AG04450 (cell line): ENCODE measurements around the gene SPINK7. TPM values are rescaled to one million over a fixed set of nuclear protein-coding genes. Genes with fewer than 3 reads are reported as not detected.

Source experiments
- polyA plus RNA-seq: library from polyadenylated mRNA; depleted of rRNA; stranded (reverse); fragments of >200 nt; gene quantifications from 2 replicates; pipeline ENCODE4 v1.2.3, GENCODE V29; 2011; rRNA removed

SPINK7 gene
- polyA plus RNA-seq, 1 experiment, result not detected

Other genes starting within 250 kb of the SPINK7 start
- not detected in 2 replicates for gene SPINK5, start 248.4 kb upstream of the SPINK7 start, polyA plus RNA-seq
- not detected in 2 replicates for gene SPINK14, start 143.9 kb upstream of the SPINK7 start, polyA plus RNA-seq
- gene SPINK6, start 109.4 kb upstream of the SPINK7 start, polyA plus RNA-seq, result not detected in 2 replicates
- gene MARCOL, start 73.9 kb upstream of the SPINK7 start, polyA plus RNA-seq, result not detected in 2 replicates
- not detected in 2 replicates for gene SPINK13, start 43.6 kb upstream of the SPINK7 start, polyA plus RNA-seq
- gene SPINK9, start 23.1 kb downstream of the SPINK7 start, polyA plus RNA-seq, result not detected in 2 replicates
- 40.9 and 42.5 TPM in 2 replicates for gene FBXO38, start 71.5 kb downstream of the SPINK7 start, polyA plus RNA-seq